GM19328 (cell line): ENCODE measurements around the gene TRIM17.

ENCODE experiments used
- ATAC-seq: cut with Tn5 transposase; IDR thresholded peaks from one replicate; pipeline ENCODE4 v1.9.1; 2021; ENCODE audit warnings: mild to moderate bottlenecking, moderate library complexity; ENCODE audit not compliant: unreplicated experiment

The TRIM17 gene, protein sequence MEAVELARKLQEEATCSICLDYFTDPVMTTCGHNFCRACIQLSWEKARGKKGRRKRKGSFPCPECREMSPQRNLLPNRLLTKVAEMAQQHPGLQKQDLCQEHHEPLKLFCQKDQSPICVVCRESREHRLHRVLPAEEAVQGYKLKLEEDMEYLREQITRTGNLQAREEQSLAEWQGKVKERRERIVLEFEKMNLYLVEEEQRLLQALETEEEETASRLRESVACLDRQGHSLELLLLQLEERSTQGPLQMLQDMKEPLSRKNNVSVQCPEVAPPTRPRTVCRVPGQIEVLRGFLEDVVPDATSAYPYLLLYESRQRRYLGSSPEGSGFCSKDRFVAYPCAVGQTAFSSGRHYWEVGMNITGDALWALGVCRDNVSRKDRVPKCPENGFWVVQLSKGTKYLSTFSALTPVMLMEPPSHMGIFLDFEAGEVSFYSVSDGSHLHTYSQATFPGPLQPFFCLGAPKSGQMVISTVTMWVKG

DNA sequence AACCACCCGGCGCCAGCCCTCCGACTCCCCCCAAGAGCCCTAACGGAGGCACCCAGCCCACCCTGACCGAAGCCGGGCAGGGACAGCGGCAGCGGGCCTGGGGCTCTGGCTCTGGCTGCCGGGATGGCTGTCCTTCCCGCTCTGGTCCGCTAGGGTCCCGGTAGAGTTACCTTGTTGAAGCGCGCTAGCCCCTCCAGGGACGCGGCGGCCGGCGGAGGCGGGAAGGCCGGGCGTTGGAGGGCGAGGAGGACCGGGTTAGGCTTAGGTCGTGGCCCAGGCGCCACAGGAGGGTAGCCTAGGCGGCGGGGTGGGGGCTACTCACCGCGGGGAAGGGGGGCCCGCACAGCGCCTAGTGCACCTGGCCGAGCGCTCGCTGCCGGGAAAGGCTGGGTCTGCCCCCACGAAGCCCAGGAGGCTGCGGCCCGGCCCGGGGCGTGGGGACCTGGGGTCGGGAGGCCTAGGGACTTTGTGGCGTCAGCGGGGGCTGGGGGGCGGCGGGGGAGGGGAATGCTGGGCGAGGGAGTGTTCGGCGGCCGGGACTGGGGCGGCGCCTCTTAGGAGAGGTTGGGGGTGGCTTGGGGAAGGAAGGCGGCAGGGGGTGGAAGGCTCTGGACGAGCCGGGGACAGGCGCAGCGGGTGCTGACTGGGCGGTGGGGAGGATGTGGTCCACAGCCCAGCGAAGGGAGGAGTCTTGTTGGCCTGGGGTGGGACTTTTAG lies at the start of gene TRIM17:
Gene TRIM17 (minus strand): TSS at position 645 of the 717 bp plus-strand sequence. CDS start 1,789 bp downstream, outside the sequence.
- ATAC-seq: no peak

DNA sequence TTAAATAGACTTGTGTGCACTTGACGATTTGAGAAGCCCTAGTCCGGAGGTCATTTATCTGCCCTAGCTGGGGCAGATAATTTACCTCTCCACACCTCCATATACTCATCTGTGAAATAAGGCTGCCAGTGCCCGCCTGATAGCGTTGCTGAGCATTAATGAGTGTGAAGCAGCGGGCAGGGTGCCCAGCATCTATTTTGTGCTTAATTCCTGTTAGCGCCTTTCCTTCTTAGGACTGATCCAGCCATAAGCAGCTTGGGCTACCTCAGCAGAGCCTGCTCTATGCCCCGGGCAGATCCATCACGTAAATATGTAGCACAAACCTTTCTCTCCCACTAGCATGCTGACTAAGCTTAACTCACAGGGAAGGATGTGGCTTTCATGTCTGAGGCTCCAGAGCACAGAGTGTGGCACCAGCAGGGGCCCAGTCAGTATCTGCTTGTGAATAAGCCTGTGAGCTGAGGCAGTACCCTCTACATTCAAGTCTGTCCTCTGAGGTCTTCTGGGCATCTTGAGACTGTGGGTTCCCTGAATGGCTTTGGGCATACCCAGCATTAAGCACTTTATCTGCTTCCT lies 49.0 kb upstream of the TRIM17 start:
- no peak for ATAC-seq

DNA sequence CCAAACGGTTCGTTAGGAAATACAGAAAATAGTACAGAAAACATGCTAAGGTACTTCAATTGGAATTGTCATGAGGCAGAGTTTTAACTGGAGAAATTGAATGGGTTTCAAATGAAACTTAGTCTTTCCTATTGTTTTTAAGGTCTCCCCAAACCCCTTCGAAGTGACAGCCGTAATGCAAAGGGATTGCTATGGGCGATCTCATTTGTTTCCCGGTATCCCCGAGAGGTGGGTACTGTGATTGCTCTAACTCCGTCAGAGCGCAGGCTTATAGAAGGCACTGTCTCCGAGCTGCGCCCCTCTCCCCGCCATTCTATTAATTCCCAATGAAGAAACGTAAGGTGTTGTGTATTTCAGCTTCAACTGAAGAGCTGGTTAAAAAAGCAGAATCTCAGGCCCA lies 48.5 kb upstream of the TRIM17 start:
- no peak for ATAC-seq

DNA sequence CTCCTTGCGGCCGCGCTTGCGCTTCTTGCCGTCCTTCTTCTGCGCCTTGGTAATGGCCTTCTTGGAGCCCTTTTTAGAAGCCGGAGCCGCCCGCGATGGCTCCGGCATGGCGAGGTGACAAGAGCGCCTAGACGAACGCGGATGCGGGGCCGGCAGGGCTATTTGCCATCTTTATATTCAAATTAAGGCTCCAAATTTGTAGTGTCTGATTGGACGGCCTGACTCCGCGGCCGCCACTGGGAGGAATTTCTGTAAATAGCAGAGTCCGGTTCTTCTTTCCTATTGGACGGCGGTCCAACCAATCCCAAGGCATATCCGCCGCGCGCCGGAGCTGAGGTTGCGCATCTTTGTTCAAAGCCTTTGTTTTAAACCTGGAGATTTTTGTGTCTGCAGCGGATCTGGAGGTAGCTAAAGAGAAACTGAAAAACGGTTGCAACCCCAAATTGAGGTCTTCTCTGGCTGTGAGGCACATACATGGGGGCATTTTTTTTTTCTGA lies 47.9 kb upstream of the TRIM17 start:
- ATAC-seq: peak; percentile 64

DNA sequence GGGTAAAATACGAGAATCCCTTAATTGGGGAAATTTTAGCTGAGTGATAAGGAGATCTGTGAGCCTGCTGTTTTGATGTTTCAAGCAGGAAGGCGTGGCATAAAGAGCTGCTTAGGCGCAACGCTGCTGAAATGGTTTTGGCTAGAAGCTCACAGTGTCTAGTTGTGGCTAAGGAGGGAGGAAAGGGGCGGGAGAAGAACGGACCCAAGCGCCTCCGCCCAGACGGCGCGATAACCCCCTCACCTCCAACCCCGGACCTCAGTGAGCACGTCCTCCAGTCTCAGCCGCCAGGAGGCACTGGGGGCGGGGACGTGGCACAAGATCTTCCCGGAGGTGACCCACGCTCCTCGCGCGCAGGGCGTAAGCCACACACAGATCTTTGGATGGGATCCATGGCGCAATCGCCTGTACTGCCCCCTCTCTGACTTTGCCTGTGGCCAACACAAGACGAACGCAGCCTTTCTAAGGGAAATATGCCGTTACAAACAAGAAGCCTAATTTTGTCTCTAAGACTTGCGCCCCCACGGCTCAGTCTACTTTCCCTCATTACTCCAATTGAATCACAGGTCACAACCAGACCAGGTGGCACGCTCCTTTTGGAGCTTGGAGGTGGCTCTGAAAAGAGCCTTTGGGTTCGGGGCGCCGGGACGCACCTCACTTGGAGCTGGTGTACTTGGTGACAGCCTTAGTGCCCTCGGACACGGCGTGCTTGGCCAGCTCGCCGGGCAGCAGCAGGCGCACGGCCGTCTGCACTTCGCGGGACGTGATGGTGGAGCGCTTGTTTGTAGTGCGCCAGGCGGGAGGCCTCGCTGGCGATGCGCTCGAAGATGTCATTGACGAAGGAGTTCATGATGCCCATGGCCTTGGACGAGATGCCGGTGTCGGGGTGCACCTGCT lies 47.1 kb upstream of the TRIM17 start:
- ATAC-seq: peak; percentile 40

DNA sequence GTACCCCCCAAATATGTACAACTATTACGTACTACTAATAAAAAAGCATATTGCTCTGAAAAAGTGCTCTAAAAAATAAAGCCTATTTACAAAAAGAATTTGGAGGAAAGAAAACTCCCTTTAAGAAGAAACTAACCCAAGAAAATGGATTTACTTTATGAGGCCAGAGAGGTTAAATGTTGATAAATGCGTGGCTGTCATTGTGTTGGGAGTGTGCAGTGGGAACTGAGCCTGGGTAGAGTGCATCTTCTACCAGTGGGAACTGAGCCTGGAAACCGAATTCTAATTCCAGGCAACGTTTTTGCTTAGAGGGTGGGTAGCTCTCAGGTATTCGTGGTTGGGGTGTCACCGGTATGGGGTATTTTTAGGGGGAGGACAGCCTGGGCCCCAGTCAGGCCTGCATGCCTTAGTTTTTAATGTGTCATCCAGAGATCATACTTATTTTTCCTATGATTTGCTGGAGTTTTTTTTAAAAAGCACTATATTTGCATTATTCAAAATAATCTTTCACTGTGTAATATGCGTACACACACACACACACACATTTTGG lies 46.4 kb upstream of the TRIM17 start:
- no peak for ATAC-seq

DNA sequence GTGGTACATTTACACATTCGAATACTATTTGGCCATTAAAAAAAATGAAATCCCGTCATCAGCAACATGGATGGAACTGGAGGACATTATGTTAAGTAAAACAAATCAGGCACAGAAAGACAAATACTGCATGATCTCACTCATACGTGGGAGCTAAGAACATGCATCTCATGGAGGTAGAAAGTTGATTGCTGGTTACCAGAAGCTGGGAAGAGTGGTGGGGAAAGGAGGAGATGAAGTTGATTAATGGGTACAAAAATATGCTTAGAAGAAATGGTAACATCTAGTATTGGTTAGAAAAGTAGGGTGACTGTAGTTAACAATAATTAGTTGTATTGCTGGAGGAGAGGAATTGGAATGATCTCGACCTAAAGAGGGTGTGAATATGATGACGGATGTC lies 45.9 kb upstream of the TRIM17 start:
- no peak for ATAC-seq

DNA sequence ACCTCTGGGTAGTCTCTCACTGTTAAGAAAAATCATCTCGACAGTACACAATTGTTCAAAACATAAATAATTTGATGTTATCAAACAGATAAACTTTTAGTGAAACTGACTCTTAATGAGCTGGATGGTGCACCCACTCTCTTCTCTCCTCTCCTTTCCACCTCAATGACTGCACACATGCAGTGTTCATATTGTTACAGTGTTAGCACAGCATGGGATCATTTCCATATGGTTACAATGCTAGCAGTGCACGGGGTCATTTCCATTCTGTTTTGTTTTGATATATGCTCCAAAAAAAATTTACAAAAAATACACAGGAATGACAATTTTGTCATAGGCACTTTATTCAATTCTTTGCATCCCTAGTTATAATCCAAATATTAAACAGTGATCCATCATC lies 44.2 kb upstream of the TRIM17 start:
- no peak for ATAC-seq

DNA sequence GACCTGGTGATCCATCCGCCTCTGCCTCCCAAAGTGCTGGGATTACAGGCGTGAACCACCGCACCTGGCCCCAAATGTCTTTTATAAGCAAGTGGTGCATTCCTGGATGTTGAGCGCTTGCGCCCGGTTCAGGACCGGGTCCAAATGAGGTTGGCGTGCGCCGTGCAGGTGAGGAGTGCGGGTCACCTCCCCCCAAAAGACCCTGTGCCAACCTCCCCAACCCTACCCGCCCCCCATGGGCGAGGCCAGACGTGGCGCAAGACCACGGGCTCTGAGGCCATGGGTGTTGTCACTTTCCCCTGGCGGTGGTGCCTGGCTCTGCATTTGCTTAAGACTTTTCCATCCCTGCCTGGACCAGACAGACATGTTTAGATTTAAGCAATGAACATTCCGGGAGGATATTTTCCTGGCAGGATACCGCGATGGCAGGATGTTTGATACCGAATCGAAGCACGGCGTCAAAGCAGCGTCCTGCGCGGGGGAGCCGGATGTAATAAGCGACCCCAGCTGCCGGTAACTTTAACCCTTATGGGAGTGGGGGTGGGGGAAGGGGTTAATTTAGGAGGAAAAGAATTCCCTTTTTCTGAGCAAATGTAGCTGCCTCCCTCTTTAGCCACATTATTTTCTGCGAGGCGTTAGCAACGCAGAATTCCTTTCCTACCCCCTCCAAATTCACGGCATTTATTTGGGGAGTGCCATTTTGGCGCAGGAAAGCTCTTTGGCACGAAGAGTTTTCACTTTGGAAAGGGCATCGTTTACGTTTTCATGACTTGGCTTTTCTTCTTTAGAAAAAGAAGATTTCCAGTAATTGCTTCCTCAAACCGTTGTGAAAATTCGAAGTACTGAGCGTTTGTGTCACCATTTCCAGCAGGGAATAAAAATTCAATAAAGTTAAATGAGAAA lies 42.7 kb upstream of the TRIM17 start:
- no peak for ATAC-seq

DNA sequence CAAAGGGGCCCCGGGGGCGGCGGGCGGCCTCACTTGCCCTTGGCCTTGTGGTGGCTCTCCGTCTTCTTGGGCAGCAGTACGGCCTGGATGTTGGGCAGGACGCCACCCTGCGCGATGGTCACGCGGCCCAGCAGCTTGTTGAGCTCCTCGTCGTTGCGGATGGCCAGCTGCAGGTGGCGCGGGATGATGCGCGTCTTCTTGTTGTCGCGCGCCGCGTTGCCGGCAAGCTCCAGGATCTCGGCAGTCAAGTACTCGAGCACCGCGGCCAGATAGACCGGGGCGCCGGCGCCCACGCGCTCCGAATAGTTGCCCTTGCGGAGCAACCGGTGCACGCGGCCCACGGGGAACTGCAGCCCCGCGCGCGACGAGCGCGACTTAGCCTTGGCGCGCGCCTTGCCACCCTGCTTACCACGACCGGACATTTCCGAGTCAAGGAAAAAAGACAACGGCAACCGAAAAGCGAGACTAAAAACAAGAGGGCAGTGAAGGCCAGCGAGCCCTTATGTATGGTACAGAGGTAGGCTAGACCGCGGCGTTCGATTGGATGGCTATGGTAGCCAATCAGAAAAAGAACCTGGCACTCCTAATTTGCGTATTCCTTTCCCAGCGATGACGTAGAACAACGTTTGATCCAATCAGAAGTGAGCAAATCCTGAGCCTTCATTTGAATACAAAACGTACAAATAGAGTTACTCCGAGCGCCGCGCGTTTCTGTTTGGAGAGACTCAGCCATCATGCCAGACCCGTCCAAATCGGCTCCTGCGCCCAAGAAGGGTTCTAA lies 40.9 kb upstream of the TRIM17 start:
- peak; percentile 85 for ATAC-seq

DNA sequence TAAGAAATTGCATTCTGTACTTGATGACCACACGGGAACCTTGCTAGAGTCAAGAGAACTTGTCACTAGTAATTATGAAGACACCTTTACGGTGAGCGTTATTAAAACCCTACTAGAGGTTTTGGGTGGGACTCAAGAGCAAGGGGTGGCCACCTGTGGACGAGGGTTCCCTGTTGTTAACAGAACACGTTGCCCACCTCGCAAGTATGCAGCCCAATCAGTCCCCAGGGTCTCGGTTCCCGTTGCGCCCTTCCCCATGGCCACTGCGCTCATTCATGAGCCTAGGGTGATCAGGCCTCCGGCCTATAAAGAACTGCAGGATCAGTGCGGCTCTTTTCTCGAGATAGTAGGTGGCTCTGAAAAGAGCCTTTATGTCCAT lies 40.3 kb upstream of the TRIM17 start:
- peak; percentile 15 for ATAC-seq

DNA sequence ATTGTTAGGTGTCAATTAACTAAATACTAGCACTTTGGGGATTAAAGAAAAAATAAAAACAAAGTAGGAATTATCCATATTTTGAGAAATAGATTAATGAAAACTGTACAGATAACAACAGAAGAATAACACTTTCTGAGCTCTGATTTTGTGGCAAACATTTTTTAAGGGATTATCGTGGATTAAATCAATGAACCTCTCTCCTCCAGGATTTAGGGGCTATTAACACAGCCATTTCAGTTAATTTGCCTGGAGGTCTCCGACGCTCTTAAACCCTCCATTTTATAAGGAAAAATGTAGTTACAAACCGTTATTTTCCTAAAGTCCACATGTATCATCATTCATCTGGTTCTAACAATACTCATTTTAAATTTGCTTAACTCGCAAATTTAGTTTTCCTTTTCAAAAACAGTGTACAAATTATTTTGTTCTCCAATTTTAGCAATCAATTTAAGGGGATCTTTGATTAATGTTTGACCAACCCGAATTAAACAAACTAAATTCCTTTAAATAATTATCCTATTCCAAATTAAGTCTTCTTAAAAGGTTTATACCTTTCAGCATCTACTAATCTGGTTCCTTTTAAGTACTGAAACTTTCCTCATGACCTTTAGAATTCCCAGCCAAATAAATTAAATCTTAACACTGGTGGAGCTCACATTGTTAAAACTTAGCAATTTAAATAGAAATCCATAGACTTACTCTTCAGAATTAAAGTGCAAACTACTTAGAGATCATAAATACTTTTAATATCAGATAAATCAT lies 39.8 kb upstream of the TRIM17 start:
- ATAC-seq: no peak

DNA sequence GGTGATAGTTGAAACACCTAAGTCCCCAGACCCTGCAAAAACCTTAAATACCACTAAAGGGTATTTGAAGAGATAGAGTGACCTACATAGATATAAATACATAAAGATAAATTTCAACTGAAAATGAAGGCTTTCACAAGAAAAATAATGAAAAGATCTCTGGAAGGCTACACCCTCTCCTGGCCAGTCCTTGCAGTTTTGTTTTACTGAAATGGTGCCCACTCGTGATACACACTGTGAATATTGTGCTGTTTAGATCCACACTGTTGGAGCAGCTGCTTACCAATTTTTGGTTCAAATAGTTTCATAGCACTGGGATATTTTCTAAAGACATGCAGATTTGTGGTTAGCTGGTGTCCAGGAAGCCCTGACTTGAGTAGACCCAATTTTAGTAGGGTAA lies 39.1 kb upstream of the TRIM17 start:
- no peak for ATAC-seq

DNA sequence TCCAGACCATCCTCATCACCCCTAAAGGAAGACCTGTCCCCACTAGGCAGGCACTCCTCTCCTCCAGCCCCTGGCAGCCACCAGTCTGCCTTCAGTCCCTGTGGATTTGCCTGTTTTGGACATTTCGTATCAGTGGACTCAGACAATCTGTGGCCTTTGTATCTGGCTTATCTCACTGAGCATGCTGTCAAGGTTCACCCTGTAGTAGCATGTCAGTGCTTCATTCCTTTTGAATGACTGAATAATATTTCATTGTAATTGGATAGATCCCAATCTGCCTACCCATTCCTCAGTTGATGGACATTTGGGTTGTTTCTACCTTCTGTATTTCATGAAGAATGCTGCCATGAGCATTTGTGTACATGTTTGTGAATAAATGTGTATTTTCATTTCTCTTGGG lies 37.6 kb upstream of the TRIM17 start:
- ATAC-seq: no peak

DNA sequence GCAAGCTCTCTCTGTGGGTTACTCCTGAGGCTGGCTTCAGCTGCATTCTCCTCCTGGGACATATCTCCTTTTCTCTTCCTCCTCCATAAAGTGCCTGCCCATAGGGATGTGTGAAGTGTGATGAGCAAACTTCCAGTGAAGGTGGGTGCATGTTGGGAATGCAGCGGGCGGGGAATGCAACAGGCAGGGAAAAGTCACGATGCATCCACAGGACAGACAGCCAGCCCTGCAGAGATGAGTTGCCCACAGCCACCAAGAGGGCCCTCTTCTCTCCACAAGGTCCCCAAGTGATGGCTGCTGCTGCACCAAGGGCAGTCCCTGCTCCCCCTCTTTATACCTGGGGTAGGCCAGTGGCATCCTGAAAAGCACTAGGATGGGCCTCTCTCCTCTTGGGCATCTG lies 37.0 kb upstream of the TRIM17 start:
- ATAC-seq: no peak

DNA sequence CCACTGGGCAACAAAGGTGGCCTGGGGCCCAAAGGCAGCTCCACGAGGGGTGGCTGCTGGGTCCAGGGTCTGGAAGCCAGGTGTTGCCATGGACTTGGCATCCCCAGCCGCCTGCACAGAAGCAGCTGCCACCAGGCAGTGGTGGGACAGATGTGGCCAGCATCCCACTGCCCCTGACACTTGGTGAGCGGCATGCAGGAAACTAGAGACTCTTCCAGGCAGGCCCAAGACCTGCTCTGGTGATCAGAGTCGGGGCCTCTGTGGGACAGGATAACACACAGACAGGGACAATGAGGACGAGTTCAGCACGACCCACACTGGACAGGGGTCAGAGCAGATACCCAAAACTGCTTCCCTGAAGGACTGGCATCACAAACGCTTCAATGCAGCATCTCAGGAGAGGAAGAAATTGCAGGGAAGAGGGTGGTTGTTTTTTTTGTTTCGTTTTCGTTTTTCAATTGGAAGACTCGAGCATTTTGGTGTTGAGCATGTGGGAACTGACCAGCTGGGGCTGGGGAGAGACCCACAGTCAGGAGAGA lies 36.4 kb upstream of the TRIM17 start:
- no peak for ATAC-seq

DNA sequence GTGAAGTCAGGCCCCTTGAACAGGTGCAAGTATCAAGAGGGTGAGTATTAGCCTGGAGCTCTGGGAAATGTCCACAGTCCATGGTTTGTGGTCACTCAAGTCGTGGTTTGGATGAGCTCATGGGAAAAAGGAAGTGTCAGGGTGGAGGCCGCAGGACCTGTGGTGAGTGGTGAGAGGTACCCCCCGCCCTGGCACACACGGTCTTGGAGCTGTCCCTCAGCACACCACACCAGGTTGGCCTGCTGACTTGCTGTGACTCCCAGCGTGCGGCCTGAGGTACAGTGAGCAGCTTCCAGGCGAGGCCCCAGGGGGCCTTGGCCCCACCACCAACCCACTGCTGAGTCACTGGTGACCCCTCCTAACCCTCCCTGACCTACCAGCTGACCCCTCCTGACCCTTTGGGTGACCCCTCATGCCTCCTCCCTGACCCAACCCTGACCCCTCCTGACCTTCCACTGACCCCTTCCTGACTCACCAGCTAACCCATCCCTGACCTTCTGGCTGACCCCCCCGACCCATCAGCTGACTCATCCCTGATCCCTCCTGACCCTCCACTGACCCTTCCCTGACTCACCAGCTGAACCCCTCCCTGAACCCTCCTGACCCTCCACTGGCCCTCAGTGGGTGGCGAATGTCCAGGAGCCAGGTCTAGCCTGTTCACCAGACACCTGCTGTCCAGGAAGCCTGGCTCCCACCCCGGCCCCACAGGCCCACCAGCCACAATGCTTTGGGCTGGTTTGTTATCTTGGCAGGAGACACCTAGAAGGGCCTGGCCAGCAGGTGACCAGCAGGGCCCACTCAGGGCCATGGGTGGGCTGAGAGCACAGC lies 35.7 kb upstream of the TRIM17 start:
- ATAC-seq: no peak
